Astrocyte of the cerebellum (primary cell): Measurements from ENCODE around the gene ZFP62.

Experiments
- DNase-seq: peaks from one replicate; pipeline ENCODE4 v3.0.0-alpha.2; 2011; ENCODE audit warnings: low read depth
- H3K4me3 ChIP-seq: 2 replicates; pipeline ENCODE4 v1.5.1; 2011; ENCODE audit warnings: mild to moderate bottlenecking, low read depth, low read length, moderate library complexity
- CTCF ChIP-seq: IDR thresholded peaks from 2 replicates; pipeline ENCODE4 v1.5.1; 2012; ENCODE audit warnings: low read length, low read depth, moderate library complexity, mild to moderate bottlenecking; ENCODE audit errors: missing control alignments
- in situ Hi-C: cut with HindIII; loops from 2 replicates; pipeline ENCODE4 v1.10.0; 2017; ENCODE audit warnings: low sequenced_read_pairs

The ZFP62 gene

GRCh38 chr5:180802325-180803180 is 58.5 kb downstream of the ZFP62 start, which contains the start of gene MGAT1:
Gene MGAT1, minus strand, starts transcription at chr5:180802806. Its CDS starts 9,835 bp downstream, at chr5:180792971.
- H3K4me3 ChIP-seq, result peak within 1 kb of the TSS; percentile 81
- in situ Hi-C loops, result no loop called here
- no peak for TF ChIP-seq CTCF
- DNase-seq, result no peak

- peak overlapping the region; percentile 81 for H3K4me3 ChIP-seq
- no peak for TF ChIP-seq CTCF
- no peak for DNase-seq
- in situ Hi-C loops, result no loop called here
Measured at GRCh38 chr5:180801596-180802324, 59.3 kb downstream of the ZFP62 start.

GRCh38 chr5:180799902-180800801 is 60.9 kb downstream of the ZFP62 start:
- peak; percentile 17 for TF ChIP-seq CTCF
- in situ Hi-C loops, result no loop called here
- no peak for DNase-seq
- H3K4me3 ChIP-seq, result no peak overlapping the region

GRCh38 chr5:180799194-180799593 is 61.9 kb downstream of the ZFP62 start:
- DNase-seq, result no peak
- no peak overlapping the region for H3K4me3 ChIP-seq
- TF ChIP-seq CTCF, result peak; percentile 19
- in situ Hi-C loops, result no loop called here

- in situ Hi-C loops, result no loop called here
- no peak for TF ChIP-seq CTCF
- no peak overlapping the region for H3K4me3 ChIP-seq
- no peak for DNase-seq
Measured at GRCh38 chr5:180798193-180798592, 62.9 kb downstream of the ZFP62 start.
